ENCODE measurements around the gene OR10H1. TPM values are rescaled to one million over a fixed set of nuclear protein-coding genes. Genes with fewer than 3 reads are reported as not detected.

The OR10H1 gene
- polyA plus RNA-seq, 1 of the 3 experiments (the other 2 are of a cell fraction), result not detected

DNA sequence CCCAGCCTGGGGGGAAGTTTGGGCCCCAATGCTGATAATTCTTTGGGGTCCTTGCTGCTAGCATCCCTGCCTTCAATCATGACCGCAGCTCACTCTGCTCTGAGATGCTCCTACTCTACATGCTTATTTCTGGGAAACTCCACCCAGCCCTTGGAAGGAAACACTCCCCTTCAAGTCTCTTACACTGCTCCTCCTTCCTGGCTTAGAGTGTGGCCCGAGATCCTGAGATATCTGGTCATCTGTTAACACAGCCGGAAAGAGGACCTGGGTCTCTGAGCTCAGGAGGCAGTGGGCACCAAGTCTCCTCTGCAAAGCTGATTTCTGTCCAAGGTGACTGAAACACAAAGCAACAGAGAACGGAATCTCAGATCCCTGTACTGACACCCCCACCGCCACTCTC, 49.4 kb upstream of the OR10H1 start (continued):
- no peak for TF ChIP-seq FOXM1 (IDR thresholded peaks at IDR 0.05; ENCODE audit: low read depth)
- no peak for TF ChIP-seq TEAD4 (IDR thresholded peaks at IDR 0.05; ENCODE audit: borderline replicate concordance, insufficient read depth)
- TF ChIP-seq MEF2A (IDR thresholded peaks at IDR 0.05; ENCODE audit: borderline replicate concordance, low read depth), result no peak
- no peak for TF ChIP-seq GABPA (IDR thresholded peaks at IDR 0.05; ENCODE audit: low read depth)
- TF ChIP-seq FOSL2 (IDR thresholded peaks at IDR 0.05; ENCODE audit: borderline replicate concordance, low read depth), result no peak
- no peak for TF ChIP-seq MXI1 (IDR thresholded peaks at IDR 0.05; ENCODE audit: low read depth, low read length)
- TF ChIP-seq EP300 (IDR thresholded peaks at IDR 0.05; ENCODE audit: borderline replicate concordance in 1 of 2, low read depth in 1 of 2, low read length in 1 of 2), result no peak

DNA sequence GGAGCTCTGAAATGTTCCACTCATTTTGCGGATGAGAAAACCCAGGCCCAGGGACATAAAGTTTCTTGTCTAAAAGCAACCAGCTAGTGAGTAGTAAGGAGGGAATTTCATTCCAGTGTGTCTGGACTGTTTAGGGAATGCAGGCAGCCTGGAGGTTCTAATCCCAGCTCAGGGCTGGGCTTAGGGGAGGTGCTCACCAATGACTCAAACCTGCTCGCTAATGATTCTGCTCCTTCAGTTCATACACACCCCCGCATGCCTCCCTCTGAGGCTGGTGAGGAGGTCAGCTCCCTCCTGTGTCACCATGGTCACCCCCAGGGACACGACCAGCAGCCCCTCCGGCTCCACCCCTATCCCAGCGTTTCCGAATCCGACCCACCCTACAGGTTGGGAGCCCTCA, 47.8 kb upstream of the OR10H1 start:
- Histone ChIP-seq H2AFZ (ENCODE audit: low read depth) (no peak overlapping the region), H3K36me3 (replicated peaks in 1 of 2; ENCODE audit: control insufficient read depth in 1 of 2, insufficient read depth in 2 of 2, low read length in 1 of 2) (no peaks in the 10 kb centered on the region), H4K20me1 (ENCODE audit: insufficient read depth) (no peaks in the 10 kb centered on the region), H3K4me2 (no peak overlapping the region), H3K79me2 (ENCODE audit: insufficient read depth) (no peaks in the 10 kb centered on the region), H3K9me3 (no peaks in the 10 kb centered on the region), H3K4me3 (ENCODE audit: low read depth in 2 of 2, low read length in 1 of 2) (no peak overlapping the region), H3K4me1 (ENCODE audit: control insufficient read depth in 1 of 2, insufficient read depth in 2 of 2, low read depth in 1 of 2, low read length in 1 of 2) (no peaks in the 10 kb centered on the region), H3F3A (replicated peaks; ENCODE audit: insufficient read depth) (no peaks in the 10 kb centered on the region), H3K9me2 (no peaks in the 10 kb centered on the region), H3K9ac (no peak overlapping the region), H3K27ac (ENCODE audit: low read depth in 2 of 2, low read length in 1 of 2) (no peak overlapping the region), H3K27me3 (ENCODE audit: insufficient read depth) (peaks cover 55% of the 10 kb centered on the region)
- DNase-seq, result no peak
- 4% methylated on average over 2 of the region's 8 CpGs for WGBS (ENCODE audit: low lambda C conversion rate)
- TF ChIP-seq, protein P1, sequence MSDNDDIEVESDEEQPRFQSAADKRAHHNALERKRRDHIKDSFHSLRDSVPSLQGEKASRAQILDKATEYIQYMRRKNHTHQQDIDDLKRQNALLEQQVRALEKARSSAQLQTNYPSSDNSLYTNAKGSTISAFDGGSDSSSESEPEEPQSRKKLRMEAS (IDR thresholded peaks at IDR 0.05; ENCODE audit: low read depth), result no peak
- no peak for TF ChIP-seq EZH2phosphoT487 (IDR thresholded peaks at IDR 0.05; ENCODE audit: borderline replicate concordance, low read depth)
- TF ChIP-seq MXI1 (IDR thresholded peaks at IDR 0.05; ENCODE audit: low read depth, low read length), result no peak
- TF ChIP-seq GATA2 (CRISPR knock-in tag; IDR thresholded peaks at IDR 0.05), result no peak
- POLR2A ChIA-PET, result no interaction called here
- CTCF ChIA-PET, result no interaction called here

DNA sequence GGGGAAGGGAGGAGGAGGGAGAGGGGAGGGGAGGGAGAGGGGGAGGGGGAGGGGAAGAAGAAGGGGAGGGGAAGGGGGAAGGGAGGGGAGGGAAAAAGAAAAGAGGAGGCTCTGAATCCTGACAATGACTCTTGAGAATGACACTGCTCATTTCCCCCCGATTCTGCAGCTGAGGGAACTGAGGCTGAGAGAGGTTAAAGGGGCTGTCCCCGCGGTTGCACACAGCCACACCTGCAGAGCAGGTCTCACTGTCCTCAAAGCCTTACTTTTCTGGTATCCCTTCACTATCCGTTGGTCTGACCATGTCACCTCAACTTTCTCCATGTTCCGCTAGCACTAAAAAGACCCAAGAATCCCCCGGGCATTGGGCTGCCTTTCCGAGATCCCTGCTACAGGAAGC, 47.0 kb upstream of the OR10H1 start:
- no peaks in the 10 kb centered on the region for H3K9me3 ChIP-seq
- no peak overlapping the region for H3K4me2 ChIP-seq
- no peaks in the 10 kb centered on the region for H3K9me2 ChIP-seq
- no peaks in the 10 kb centered on the region for H3K36me3 ChIP-seq (replicated peaks in 1 of 2; ENCODE audit: control insufficient read depth in 1 of 2, insufficient read depth in 2 of 2, low read length in 1 of 2)
- H3K4me1 ChIP-seq (ENCODE audit: control insufficient read depth in 1 of 2, insufficient read depth in 2 of 2, low read depth in 1 of 2, low read length in 1 of 2), result no peaks in the 10 kb centered on the region
- no peaks in the 10 kb centered on the region for H3K79me2 ChIP-seq (ENCODE audit: insufficient read depth)
- H3K27ac ChIP-seq (ENCODE audit: low read depth in 2 of 2, low read length in 1 of 2), result no peak overlapping the region
- no peak for DNase-seq
- H3K27me3 ChIP-seq (ENCODE audit: insufficient read depth), result peaks cover 55% of the 10 kb centered on the region
- H3K4me3 ChIP-seq (ENCODE audit: low read depth in 2 of 2, low read length in 1 of 2), result no peak overlapping the region
- ChIA-PET POLR2A (no interaction called here), CTCF (no interaction called here)
- no peaks in the 10 kb centered on the region for H4K20me1 ChIP-seq (ENCODE audit: insufficient read depth)
- WGBS (ENCODE audit: low lambda C conversion rate), result 10% methylated on average over 7 of the region's 7 CpGs
- H3K9ac ChIP-seq, result no peak overlapping the region
- no peaks in the 10 kb centered on the region for H3F3A ChIP-seq (replicated peaks; ENCODE audit: insufficient read depth)
- no peak overlapping the region for H2AFZ ChIP-seq (ENCODE audit: low read depth)
- TF ChIP-seq, protein P1 (IDR thresholded peaks at IDR 0.05; ENCODE audit: low read depth), result no peak
- TF ChIP-seq TAF1 (IDR thresholded peaks at IDR 0.05; ENCODE audit: borderline replicate concordance, low read depth, low read length) (no peak), FOXM1 (IDR thresholded peaks at IDR 0.05; ENCODE audit: low read depth) (no peak), POLR2AphosphoS5 (IDR thresholded peaks at IDR 0.05; ENCODE audit: low read depth, low read length) (no peak), MXI1 (IDR thresholded peaks at IDR 0.05; ENCODE audit: low read depth, low read length) (no peak), SIN3A (IDR thresholded peaks at IDR 0.05; ENCODE audit: borderline replicate concordance, low read depth, low read length) (no peak), GATA2 (CRISPR knock-in tag; IDR thresholded peaks at IDR 0.05) (no peak)
- TF ChIP-seq, protein P2, sequence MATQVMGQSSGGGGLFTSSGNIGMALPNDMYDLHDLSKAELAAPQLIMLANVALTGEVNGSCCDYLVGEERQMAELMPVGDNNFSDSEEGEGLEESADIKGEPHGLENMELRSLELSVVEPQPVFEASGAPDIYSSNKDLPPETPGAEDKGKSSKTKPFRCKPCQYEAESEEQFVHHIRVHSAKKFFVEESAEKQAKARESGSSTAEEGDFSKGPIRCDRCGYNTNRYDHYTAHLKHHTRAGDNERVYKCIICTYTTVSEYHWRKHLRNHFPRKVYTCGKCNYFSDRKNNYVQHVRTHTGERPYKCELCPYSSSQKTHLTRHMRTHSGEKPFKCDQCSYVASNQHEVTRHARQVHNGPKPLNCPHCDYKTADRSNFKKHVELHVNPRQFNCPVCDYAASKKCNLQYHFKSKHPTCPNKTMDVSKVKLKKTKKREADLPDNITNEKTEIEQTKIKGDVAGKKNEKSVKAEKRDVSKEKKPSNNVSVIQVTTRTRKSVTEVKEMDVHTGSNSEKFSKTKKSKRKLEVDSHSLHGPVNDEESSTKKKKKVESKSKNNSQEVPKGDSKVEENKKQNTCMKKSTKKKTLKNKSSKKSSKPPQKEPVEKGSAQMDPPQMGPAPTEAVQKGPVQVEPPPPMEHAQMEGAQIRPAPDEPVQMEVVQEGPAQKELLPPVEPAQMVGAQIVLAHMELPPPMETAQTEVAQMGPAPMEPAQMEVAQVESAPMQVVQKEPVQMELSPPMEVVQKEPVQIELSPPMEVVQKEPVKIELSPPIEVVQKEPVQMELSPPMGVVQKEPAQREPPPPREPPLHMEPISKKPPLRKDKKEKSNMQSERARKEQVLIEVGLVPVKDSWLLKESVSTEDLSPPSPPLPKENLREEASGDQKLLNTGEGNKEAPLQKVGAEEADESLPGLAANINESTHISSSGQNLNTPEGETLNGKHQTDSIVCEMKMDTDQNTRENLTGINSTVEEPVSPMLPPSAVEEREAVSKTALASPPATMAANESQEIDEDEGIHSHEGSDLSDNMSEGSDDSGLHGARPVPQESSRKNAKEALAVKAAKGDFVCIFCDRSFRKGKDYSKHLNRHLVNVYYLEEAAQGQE (IDR thresholded peaks at IDR 0.05; ENCODE audit: low read depth, low read length), result no peak
- TF ChIP-seq, protein P3, sequence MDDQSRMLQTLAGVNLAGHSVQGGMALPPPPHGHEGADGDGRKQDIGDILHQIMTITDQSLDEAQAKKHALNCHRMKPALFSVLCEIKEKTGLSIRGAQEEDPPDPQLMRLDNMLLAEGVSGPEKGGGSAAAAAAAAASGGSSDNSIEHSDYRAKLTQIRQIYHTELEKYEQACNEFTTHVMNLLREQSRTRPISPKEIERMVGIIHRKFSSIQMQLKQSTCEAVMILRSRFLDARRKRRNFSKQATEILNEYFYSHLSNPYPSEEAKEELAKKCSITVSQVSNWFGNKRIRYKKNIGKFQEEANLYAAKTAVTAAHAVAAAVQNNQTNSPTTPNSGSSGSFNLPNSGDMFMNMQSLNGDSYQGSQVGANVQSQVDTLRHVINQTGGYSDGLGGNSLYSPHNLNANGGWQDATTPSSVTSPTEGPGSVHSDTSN (IDR thresholded peaks at IDR 0.05), result no peak
- TF ChIP-seq, protein P4, sequence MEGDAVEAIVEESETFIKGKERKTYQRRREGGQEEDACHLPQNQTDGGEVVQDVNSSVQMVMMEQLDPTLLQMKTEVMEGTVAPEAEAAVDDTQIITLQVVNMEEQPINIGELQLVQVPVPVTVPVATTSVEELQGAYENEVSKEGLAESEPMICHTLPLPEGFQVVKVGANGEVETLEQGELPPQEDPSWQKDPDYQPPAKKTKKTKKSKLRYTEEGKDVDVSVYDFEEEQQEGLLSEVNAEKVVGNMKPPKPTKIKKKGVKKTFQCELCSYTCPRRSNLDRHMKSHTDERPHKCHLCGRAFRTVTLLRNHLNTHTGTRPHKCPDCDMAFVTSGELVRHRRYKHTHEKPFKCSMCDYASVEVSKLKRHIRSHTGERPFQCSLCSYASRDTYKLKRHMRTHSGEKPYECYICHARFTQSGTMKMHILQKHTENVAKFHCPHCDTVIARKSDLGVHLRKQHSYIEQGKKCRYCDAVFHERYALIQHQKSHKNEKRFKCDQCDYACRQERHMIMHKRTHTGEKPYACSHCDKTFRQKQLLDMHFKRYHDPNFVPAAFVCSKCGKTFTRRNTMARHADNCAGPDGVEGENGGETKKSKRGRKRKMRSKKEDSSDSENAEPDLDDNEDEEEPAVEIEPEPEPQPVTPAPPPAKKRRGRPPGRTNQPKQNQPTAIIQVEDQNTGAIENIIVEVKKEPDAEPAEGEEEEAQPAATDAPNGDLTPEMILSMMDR (IDR thresholded peaks at IDR 0.05), result no peak

Measured in SK-N-SH (cell line).